GM19397 (cell line): Measurements from ENCODE around the gene KRT14.
"Not testable (repeated sequence)": the region's sequence is repeated elsewhere in the genome, so short reads cannot be mapped to it uniquely, and the experiment has no call there.

Experiments
- ATAC-seq: cut with Tn5 transposase; IDR thresholded peaks from one replicate; pipeline ENCODE4 v1.9.1; 2021; ENCODE audit warnings: mild to moderate bottlenecking, moderate library complexity; ENCODE audit not compliant: unreplicated experiment

The KRT14 gene

DNA sequence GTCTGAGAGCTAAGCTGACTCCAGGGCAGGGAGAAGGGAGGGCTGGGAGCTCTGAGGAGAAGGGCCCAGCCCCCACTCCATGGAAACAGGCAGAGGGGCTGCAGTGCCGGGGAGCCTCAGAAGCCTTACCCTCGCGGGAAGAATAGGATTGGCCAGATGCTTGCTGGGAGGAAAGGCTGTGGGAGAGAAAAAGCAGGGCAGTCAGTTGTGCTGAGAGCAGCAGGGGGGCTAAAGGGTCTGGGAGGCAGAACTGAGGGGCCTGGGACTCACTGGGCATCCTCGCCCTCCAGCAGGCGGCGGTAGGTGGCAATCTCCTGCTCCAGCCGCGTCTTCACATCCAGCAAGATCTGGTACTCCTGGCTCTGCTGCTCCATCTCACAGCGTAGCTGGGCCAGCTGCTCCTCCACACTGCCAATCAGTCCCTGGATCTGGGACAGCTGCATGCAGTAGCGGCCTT lies 23.4 kb upstream of the KRT14 start:
- ATAC-seq, result not testable (repeated sequence)

- not testable (repeated sequence) for ATAC-seq
Measured at GRCh38 chr17:41606930-41607329, 20.2 kb upstream of the KRT14 start.

DNA sequence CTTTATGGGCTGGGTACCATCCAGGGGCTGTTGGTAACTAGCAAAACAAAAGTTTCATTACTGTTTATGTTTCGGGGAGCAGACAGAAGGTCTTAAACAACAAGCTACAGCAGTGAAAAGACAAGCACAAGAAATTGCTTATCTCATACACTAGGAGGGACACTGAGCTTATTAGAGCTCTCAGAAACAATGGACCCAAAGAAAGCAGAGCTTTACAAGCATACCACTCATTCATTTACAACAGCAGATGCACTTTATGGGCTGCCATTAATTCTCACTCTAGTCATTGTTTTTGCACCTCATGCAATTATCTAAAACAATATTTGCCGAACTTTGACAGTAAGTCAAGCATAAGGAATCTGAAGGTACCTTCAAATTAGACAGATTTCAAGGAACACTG lies 15.8 kb upstream of the KRT14 start:
- no peak for ATAC-seq

DNA sequence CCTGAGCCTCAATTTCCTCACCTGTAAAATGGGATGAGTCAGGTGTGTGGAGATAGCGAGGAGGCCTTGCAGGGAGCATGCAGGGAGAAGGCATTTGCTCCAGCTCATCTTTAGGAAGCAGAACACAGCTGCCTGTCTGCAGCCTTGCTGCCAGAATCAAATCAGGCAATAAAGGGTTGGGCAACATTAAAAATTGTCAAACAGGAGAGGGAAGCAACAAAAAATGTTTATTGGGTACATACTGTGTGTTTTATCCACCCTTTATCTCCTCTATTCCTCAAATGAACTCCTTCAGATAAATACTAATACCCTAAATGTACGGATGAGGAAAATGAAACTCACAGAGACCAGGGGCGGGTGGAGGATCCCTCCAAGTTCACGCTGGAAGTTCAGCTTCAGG lies 13.6 kb upstream of the KRT14 start:
- no peak for ATAC-seq

GRCh38 chr17:41599680-41600079 lies 13.0 kb upstream of the KRT14 start:
- no peak for ATAC-seq

GRCh38 chr17:41595585-41595984 lies 8.9 kb upstream of the KRT14 start:
- ATAC-seq, result no peak

- ATAC-seq, result no peak
Measured at GRCh38 chr17:41594363-41594915, 7.7 kb upstream of the KRT14 start.

DNA sequence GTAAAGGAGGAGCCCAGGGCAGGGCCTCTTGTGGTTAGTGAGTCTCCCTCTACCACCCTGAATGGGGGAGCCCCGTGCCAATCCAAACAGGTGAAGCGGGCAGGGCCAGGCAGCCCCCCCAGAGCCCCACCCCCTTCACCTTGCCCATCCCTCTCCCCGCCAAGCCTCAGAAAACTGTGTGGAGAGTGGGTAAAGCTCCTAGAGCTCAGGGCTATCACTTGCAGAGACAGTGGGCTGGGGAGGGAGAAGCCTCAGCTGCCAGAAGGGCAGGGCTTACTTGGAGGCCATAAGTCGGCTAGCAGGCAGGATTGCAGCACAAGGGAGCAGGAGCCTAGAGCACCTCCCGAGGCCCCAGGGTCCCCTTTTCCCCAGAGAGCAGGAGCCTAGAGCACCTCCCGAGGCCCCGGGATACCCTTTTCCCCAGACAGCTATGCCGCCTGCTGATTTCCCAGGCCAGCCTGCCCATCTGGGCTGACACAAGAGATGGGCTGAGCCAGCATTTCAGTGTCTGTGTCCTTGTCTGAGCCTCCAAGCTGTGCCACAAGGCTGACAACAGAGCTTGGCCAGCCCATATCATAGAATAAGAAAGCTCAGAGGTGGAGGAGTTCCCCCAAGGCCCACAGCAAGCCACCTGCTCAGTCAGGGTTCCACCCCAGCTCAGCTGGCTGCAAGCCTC lies 6.7 kb upstream of the KRT14 start:
- no peak for ATAC-seq

GRCh38 chr17:41592601-41593305 lies 6.1 kb upstream of the KRT14 start:
- no peak for ATAC-seq

GRCh38 chr17:41589301-41589700 lies 2.6 kb upstream of the KRT14 start:
- no peak for ATAC-seq

DNA sequence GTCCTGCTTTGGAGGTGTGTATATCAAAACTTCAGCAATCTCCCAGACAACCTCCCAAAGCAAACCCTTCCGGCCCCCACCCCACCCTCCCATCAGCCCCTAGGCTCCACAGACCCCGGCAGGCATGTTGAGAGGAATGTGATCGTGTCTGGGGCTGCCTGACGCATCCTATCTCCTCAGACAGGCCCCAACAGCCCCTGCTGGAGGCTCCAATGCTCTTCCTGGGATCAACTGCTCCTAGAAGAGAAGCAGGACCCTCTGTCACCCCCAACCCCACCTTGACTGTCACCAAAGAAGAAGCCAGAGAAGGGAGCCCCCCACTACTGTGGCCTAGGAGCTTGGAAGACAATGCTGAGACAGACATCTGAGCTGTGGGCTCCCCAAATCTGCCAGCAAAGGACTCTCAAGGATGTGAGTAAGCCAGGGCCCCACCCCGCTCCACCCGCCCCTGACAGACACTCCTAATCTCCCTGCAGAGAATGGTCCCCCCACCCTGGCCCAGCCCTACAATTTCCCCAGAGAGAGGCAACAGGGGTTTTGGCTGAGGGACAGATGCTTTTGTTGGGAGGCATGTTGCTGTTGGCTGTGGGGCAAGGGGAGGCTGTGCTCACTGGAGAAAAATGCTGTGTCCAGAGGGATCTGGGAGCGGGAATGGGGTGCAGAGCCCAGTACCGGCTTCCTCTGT lies 1.6 kb upstream of the KRT14 start:
- no peak for ATAC-seq

GRCh38 chr17:41585301-41586056 lies 1.2 kb downstream of the KRT14 start:
- no peak for ATAC-seq

DNA sequence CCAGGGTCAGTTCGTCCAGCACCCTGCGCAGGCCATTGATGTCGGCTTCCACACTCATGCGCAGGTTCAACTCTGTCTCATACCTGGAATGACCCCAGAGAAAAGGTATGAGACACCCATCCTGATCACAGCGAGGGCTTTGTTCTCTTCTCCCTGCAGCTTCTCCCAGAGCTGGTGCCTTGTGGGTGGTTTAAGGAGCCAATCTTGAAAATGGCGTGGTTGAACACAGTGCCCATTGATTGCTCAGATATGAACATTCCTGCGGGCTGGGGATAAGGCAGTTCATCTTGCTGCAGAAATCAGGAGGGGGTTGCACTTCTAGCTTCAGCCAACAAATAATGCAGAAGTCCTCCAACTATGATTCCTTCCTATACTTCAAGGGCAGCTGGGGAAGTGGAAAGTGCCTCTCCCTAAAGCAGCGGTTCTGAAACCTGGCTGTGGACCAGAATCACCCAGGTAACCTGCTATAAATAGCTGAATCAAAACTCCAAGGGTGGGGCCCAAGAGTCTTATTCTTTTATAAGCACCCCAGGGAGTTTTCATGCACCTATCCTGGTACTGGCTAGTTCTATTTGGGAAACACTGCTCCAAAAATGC lies 2.3 kb downstream of the KRT14 start:
- not testable (repeated sequence) for ATAC-seq

- no peak for ATAC-seq
Measured at GRCh38 chr17:41583137-41584127, 3.3 kb downstream of the KRT14 start.

DNA sequence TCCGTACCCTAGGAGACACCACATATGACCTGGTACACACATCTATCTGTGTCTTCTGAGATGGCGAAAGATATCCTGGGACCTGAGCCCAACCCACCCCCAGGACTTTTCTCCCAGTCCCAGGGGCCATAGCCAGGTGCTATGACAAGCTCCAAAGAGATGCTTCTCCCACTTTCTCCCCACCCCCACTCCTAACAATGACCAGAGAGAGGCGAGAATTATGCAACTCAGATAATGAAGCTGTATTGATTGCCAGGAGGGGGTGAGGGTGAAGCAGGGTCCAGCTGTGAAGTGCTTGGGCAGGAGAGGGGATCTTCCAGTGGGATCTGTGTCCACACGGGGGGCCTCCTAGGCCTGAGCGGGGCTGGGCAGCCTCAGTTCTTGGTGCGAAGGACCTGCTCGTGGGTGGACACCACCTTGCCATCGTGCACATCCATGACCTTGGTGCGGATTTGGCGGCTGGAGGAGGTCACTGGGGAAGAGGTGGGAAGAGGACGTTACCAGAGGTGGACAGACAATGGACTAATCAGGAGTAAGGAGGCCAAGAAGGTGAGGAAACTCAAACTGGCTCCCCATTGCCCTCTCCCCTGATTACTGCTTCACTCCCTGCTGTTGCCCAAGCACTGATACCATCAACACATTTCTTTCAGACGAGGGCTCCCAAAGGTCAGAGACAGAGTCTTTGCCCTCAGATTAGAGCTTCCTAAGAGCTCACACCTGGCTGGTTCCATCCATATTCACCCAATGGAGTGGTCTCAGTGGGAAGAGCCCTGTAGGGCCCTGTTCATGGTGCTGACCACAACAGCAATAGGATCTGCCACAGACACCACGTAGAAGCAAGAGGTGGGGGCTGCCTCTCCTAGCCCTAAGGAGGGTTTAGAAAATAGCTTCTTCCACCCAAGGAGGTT lies 4.4 kb downstream of the KRT14 start:
- not testable (repeated sequence) for ATAC-seq

DNA sequence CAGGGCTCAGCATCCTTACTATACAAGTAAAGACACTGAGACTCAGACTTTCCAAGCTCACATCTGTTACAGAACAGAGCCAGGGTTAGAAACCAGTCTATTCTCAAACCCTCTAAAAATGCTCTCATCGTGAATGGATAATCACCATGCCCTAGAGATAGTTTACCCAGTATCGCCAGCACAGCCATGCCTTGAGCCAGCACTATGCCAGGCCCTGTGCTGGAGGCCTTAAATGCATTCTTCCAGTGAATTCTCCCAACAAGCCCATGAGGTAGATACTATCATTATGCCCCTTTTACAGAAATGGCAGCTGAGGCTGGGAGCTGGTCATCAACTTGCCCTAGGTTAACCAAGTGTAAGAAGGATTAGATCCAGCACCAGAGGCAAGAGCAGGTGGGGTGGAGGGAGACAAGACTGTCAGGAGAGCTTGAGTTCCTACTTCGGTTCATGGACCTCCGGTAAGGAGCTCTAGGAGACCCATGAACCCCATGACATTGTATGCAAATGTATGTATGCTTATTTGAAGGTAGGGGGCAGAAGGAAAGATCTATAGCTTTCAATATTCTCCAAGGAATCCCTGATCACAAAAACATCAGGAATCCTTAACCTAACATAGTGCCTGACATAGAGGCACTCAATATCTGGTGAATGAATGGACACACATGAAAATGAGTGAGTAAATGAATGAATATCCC lies 5.2 kb downstream of the KRT14 start:
- ATAC-seq, result no peak

DNA sequence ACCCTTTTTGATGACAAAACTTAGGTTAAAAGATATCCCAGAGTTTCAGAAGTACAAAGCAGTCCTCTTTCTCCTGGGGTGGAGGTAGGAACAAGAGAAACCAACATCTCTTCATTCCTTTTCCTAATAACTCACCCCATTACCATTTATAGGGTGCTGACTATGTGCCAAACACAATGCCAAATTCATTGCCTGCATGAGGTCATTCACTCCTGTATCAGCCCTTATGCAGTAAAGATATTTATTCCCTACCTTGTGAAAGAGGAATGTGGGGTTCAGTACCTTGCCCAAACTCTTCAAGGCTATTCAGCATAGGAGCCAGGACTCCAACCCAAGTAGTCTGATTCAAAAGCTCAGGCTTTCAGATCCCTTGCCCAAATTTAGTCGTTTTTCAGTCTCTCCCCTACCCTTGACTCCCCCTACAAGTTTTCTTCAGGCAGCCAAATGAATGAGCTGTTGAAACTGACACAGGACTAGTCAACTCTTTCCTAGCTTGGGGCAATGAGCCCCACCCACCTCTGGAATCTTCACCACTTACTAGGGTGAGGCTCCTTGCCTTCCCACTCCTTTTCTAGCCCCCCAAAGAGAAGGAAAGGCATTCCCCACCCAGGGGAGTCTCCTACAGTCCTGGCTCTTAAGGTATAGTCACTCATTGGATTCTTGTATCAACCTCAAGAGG lies 5.9 kb downstream of the KRT14 start:
- ATAC-seq, result no peak
